NT2/D1 (cell line): ENCODE results near the gene MLEC.
A peak's percentile ranks its signal among the peaks of the same experiment; 100 is the strongest.

Source experiments
- DNase-seq: peaks from one replicate; pipeline ENCODE4 v3.0.0-alpha.2; 2011; ENCODE audit warnings: low read depth, low spot score
- H3K27me3 ChIP-seq: 2 replicates; pipeline ENCODE4 v1.6.0; 2011; ENCODE audit warnings: mild to moderate bottlenecking; ENCODE audit not compliant: insufficient read length, insufficient read depth
- H3K36me3 ChIP-seq: 2 replicates; pipeline ENCODE4 v1.6.1; 2011; ENCODE audit warnings: mild to moderate bottlenecking, low read length, mixed read lengths; ENCODE audit not compliant: insufficient read depth, insufficient read length
- H3K4me1 ChIP-seq: 2 replicates; pipeline ENCODE4 v1.5.1; 2011; ENCODE audit not compliant: insufficient read depth, insufficient read length
- H3K4me3 ChIP-seq: 2 replicates; pipeline ENCODE4 v1.5.1; 2011; ENCODE audit warnings: low read depth; ENCODE audit not compliant: insufficient read length
- H3K9ac ChIP-seq: 2 replicates; pipeline ENCODE4 v1.6.0; 2011; ENCODE audit warnings: low read depth; ENCODE audit not compliant: insufficient read length
- H3K9me3 ChIP-seq: 2 replicates; pipeline ENCODE4 v1.5.1; 2011; ENCODE audit warnings: mild to moderate bottlenecking, low read length; ENCODE audit not compliant: insufficient read depth
- SUZ12 ChIP-seq: IDR thresholded peaks from 2 replicates; pipeline ENCODE4 v1.6.1; 2011; ENCODE audit not compliant: insufficient read length, insufficient read depth; ENCODE audit errors: extremely low read depth
- YY1 ChIP-seq: IDR thresholded peaks from 2 replicates; pipeline ENCODE4 v1.6.1; 2011; ENCODE audit not compliant: insufficient read length, insufficient read depth
- ZNF274 ChIP-seq: IDR thresholded peaks from 2 replicates; pipeline ENCODE4 v1.6.1; 2011; ENCODE audit warnings: mild to moderate bottlenecking, low read depth, low read length

Gene MLEC

DNA sequence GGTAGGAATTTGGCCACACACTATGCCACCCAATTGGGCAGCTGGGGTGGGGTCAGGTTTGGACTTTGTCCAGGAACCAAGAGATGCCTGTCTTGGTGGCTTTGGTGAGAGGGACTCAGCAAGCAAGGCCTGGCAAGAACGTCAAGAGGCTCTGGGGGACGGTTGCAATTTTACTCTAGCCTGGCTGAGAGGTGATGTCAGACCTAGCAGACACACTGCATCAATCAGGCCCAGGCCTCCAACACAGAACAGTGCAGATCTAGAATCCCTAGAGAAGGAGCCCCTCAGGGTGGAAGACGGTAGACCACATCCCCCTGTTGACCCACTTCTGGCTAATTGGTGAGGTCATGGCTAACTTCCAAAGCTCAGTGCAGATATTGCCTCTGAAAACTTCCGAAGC is 21.7 kb downstream of the MLEC start:
- DNase-seq: no peak
- TF ChIP-seq SUZ12: no peak
- TF ChIP-seq YY1: no peak
- no peak for TF ChIP-seq ZNF274
- no peak overlapping the region for H3K4me3 ChIP-seq
- H3K9ac ChIP-seq: no peak overlapping the region
- peaks cover 25% of the 10 kb centered on the region for H3K36me3 ChIP-seq
- no peaks in the 10 kb centered on the region for H3K9me3 ChIP-seq
- no peaks in the 10 kb centered on the region for H3K27me3 ChIP-seq
- peaks cover 8% of the 10 kb centered on the region for H3K4me1 ChIP-seq

GRCh38 chr12:120710031-120710804 is 23.3 kb downstream of the MLEC start, which contains the start of gene UNC119B:
Gene UNC119B, plus strand, starts transcription at chr12:120710458. Its CDS starts 17 bp downstream, at chr12:120710475.
- no peaks in the 10 kb centered on the region for H3K27me3 ChIP-seq
- no peak for TF ChIP-seq SUZ12
- TF ChIP-seq YY1: peak; percentile 54
- TF ChIP-seq ZNF274: no peak
- peaks cover 38% of the 10 kb centered on the region for H3K36me3 ChIP-seq
- H3K4me3 ChIP-seq: peak within 1 kb of the TSS; percentile 90
- no peaks in the 10 kb centered on the region for H3K9me3 ChIP-seq
- peaks cover 8% of the 10 kb centered on the region for H3K4me1 ChIP-seq
- H3K9ac ChIP-seq: peak within 1 kb of the TSS; percentile 94
- DNase-seq: no peak

- H3K27me3 ChIP-seq: no peaks in the 10 kb centered on the region
- peak overlapping the region; percentile 90 for H3K4me3 ChIP-seq
- H3K4me1 ChIP-seq: peaks cover 5% of the 10 kb centered on the region
- H3K36me3 ChIP-seq: peaks cover 42% of the 10 kb centered on the region
- no peak for DNase-seq
- TF ChIP-seq YY1: no peak
- TF ChIP-seq SUZ12: no peak
- H3K9me3 ChIP-seq: no peaks in the 10 kb centered on the region
- peak overlapping the region; percentile 94 for H3K9ac ChIP-seq
Measured at GRCh38 chr12:120710805-120711296, 23.9 kb downstream of the MLEC start.

DNA sequence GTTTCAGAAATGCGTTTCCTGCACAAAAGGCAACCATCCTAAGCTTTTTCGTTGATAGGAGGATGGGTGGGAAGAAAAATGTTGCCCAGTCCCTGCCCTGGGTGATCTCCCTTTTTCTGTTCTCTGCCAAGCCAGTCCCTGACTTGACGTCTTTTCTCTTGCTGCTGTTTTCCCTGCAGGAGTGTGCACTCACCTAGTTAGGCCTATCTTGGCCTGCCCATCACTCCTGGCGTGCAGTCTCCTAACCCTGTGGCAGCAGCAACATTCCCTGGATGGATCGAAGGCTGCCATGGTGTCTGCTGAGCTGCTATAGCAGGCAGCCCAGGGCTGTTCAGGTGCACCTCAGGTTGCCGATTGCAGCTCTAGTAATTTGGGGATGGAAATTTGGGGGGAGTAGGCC is 24.5 kb downstream of the MLEC start:
- H3K4me3 ChIP-seq: peak overlapping the region; percentile 90
- peaks cover 5% of the 10 kb centered on the region for H3K4me1 ChIP-seq
- TF ChIP-seq ZNF274: no peak
- no peak for TF ChIP-seq YY1
- no peak for TF ChIP-seq SUZ12
- peak overlapping the region; percentile 94 for H3K9ac ChIP-seq
- no peak for DNase-seq
- no peaks in the 10 kb centered on the region for H3K27me3 ChIP-seq
- no peaks in the 10 kb centered on the region for H3K9me3 ChIP-seq
- peaks cover 47% of the 10 kb centered on the region for H3K36me3 ChIP-seq

DNA sequence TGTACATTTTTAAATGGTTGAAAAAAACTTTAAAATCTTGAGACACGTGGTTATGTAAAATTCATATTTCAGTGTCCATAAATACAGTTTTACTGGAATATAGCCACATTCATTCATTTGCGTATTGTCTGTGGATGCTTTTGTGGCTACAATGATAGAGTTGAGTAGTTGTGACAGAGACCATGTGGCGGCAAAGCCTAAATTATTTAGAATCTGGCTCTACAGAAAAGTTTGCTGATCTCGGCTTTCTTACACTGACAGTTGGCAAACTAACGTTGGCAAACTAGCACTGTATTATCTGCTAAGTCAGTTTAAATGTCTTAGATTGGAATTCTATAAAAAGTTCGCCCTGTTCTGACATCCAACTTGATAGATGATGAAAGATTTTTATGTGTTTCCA is 25.7 kb downstream of the MLEC start:
- TF ChIP-seq YY1: no peak
- TF ChIP-seq SUZ12: no peak
- TF ChIP-seq ZNF274: no peak
- H3K27me3 ChIP-seq: no peaks in the 10 kb centered on the region
- H3K9me3 ChIP-seq: no peaks in the 10 kb centered on the region
- H3K4me3 ChIP-seq: no peak overlapping the region
- H3K36me3 ChIP-seq: peaks cover 59% of the 10 kb centered on the region
- no peak for DNase-seq
- peaks cover 5% of the 10 kb centered on the region for H3K4me1 ChIP-seq
- H3K9ac ChIP-seq: no peak overlapping the region

- peaks cover 5% of the 10 kb centered on the region for H3K4me1 ChIP-seq
- no peaks in the 10 kb centered on the region for H3K27me3 ChIP-seq
- H3K36me3 ChIP-seq: peaks cover 71% of the 10 kb centered on the region
- no peak overlapping the region for H3K4me3 ChIP-seq
- DNase-seq: peak; percentile 80
- H3K9me3 ChIP-seq: no peaks in the 10 kb centered on the region
- no peak for TF ChIP-seq SUZ12
- TF ChIP-seq ZNF274: no peak
- no peak for TF ChIP-seq YY1
- H3K9ac ChIP-seq: no peak overlapping the region
Measured at GRCh38 chr12:120713861-120714482, 27.0 kb downstream of the MLEC start.

DNA sequence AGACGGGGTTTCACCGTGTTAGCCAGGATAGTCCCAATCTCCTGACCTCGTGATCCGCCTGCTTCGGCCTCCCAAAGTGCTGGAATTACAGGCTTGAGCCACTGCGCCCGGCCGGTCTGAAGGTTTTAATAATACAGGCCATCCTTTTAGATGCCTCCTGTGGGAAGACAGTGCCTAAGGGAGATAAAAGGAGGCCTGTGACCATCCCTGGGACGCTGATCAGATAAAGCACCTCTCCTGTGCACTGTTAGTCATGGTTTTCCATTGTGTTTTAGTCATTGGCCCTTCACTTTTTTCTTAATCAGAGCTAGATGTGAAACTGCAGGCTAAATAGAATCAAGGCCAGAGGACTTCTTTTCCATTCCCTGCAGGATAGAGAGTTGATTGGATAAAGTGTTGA is 31.1 kb downstream of the MLEC start:
- Histone ChIP-seq H3K4me3 (no peak overlapping the region), H3K4me1 (no peaks in the 10 kb centered on the region), H3K27me3 (no peaks in the 10 kb centered on the region), H3K9me3 (no peaks in the 10 kb centered on the region), H3K9ac (no peak overlapping the region), H3K36me3 (peaks cover 95% of the 10 kb centered on the region)
- no peak for TF ChIP-seq ZNF274
- TF ChIP-seq YY1: no peak
- TF ChIP-seq SUZ12: no peak
- DNase-seq: no peak
